Activated CD8-positive, alpha-beta memory T cell treated with anti-CD3 and anti-CD28 coated beads, Interleukin-2, amount 50 U/mL, for 4 hours (primary cell): Measurements from ENCODE around the gene TMEM163.

Experiments
- DNase-seq: peaks from one replicate; pipeline ENCODE4 v3.0.0-alpha.2; 2020

Gene TMEM163

GRCh38 chr2:134722728-134723127, 3.9 kb upstream of the TMEM163 start:
- no peak for DNase-seq

- DNase-seq, result no peak
These were observed 2.8 kb upstream of the TMEM163 start for GRCh38 chr2:134721596-134721995.

GRCh38 chr2:134718023-134718816, 580 bp downstream of the TMEM163 start:
- no peak for DNase-seq

- no peak for DNase-seq
These were observed 1.3 kb downstream of the TMEM163 start for GRCh38 chr2:134717286-134718022.

DNA sequence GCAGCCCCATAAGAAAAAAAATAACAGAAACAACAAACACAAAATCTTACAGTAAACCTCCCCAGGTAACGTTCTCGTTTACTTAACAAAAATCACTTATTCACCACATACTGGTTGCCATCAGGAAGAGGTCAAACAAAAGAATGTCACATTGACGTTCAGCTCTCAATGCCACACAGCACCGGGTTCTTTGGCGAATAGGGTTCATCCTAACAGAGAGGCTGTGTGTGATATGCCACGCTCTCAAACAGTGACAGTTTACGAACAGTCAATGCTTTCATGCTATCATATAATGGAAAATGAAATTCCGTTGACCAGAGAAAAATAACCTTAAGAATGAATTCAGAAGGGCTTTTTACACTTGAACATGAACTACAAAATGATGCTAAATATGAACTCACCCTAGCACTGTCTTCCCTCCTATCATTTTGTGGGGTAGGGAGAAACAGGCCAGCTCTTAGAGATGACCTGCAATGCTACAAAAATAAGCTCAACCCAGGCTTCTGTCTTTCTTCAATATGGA, 2.0 kb downstream of the TMEM163 start:
- no peak for DNase-seq

- no peak for DNase-seq
These were observed 2.7 kb downstream of the TMEM163 start for GRCh38 chr2:134715932-134716643.

DNA sequence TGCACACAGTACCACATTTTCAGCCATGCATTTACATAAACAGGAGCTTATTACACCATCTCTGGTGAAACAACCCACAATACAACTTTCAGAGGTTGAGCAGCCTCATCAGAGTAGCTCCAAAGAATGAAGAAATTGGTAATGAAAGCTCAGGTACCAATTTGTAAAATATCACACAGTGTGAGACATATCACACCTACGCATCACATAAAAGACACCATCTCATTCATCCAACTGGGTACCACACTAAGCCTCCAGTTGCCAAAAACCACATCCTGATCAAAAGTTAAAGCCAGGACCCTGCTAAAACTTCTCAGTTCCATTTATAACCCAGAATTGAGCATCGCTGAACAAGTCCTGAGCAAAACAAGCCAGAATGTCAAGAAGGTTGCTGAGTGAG, 4.6 kb downstream of the TMEM163 start:
- DNase-seq, result no peak

GRCh38 chr2:134713606-134714005, 5.2 kb downstream of the TMEM163 start:
- DNase-seq, result no peak

DNA sequence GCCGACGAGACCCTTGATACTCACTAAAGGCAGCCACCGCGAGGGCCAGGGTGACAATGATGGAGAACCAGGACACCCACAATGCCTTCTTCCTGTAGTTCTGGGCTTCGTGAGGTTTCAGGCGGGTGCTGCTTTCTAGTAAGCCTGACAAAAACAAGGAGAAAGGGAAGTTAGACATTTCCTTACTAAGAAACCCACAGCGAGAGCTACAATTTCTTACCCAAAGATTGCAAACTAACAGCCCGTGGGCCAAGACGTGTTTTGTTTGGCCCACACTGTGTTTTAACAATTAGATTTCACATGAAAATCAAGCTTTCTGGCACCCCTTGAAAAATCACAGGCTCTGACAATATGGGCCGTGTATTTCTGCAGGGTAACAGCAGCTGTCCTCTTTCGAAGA, 5.6 kb downstream of the TMEM163 start:
- no peak for DNase-seq

- DNase-seq, result no peak
These were observed 6.1 kb downstream of the TMEM163 start for GRCh38 chr2:134712736-134713135.

GRCh38 chr2:134712299-134712698, 6.5 kb downstream of the TMEM163 start:
- no peak for DNase-seq

- DNase-seq, result no peak
These were observed 7.1 kb downstream of the TMEM163 start for GRCh38 chr2:134711692-134712091.

DNA sequence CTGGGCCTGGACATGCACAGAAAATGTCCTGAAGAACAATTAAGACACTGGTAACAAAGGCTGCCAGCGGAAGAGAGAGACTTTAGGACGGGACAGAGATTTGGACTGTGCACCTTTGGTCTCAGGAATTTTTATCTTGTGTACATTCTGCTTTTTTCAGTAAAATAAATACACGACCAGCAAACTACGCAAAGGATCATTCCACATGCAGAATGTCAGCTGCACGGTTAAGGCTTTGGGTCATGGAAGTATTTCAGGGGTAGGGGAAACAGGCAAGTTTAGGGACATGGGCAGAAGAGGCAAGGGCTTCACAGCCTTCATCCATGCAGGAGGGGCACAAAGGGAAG, 11.5 kb downstream of the TMEM163 start:
- DNase-seq, result no peak

DNA sequence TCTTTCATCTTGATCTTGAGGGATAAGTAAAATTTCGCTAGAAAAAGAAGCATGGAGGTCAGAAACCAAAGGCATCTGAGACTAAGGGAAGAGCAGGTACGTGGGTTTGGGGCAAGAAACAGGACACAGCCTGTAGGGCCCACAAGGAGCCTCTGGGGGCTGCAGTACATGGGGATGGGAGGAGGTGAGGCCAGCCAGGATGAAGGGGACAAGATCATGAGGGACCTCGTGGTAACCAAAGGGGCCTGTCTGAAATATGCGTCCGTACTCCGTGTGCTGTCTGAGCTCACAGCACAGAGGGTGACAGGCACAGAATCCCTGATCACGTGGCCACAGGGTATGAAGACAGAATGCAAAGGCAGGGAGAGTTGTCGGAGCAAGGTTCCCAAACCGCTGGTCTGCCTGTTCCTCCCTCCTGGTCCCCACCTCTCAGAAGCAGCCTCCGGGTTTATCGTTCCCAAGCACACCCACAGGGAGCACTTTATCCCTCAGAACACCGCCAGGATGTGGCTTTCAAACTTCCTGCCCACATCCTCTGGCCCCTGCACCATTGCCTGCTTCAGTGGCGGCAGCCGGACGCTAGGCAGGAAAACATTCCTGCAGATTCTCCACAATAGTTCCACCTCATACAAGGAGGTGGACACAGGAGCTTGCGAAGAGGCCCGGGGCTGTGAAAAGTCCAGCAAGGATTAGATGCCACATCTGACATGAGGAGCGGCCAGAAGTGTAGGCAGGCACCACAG, 12.0 kb downstream of the TMEM163 start:
- DNase-seq, result no peak

GRCh38 chr2:134705861-134706586, 12.8 kb downstream of the TMEM163 start:
- DNase-seq, result no peak

- DNase-seq, result no peak
These were observed 14.6 kb downstream of the TMEM163 start for GRCh38 chr2:134704173-134704572.

DNA sequence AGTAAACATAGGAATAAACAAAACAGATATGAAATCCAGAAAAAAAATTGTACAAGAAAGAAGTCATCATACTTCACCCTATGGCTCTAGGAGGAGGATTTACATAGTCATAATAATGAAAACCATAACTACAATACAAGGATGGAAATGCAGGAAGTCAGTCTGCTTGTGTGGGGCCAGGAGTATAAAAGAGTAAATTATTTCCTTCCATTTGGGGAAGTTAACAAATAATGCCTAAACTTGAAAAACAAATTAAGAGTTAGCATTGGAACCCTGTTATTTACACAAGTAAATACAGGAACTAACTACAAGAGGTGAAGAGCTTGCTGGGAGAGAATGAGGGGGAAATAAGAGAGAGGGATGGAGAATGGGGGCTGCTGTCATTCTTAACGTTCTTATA, 15.4 kb downstream of the TMEM163 start:
- DNase-seq, result no peak

GRCh38 chr2:134700730-134701129, 18.1 kb downstream of the TMEM163 start:
- no peak for DNase-seq

DNA sequence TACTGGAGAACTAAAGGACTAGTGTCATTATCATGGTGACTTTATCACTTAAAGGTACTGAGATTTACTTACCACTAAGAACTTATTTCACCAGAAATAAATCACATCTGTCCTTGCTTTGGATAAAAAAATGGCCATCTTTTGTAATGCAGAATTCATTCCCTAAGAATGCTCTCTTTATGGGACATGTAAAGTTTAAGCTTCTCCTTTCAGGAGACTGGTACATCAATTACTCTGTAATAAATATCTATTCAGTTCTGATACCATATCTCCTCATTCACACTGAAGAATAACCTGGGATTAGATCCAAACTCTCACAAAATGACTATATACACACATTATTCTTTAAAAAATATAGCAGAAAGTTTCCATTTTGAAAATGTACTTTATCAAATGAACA, 24.4 kb downstream of the TMEM163 start:
- no peak for DNase-seq

GRCh38 chr2:134693359-134694330, 25.2 kb downstream of the TMEM163 start:
- DNase-seq, result no peak

GRCh38 chr2:134692499-134692898, 26.3 kb downstream of the TMEM163 start:
- DNase-seq, result no peak
